ENCODE data around the gene NCKAP5. TPM values are rescaled to one million over a fixed set of nuclear protein-coding genes. Genes with fewer than 3 reads are reported as not detected.

Gene NCKAP5
- total RNA-seq, 1 donor from 2014 or later = 2.8 TPM

DNA sequence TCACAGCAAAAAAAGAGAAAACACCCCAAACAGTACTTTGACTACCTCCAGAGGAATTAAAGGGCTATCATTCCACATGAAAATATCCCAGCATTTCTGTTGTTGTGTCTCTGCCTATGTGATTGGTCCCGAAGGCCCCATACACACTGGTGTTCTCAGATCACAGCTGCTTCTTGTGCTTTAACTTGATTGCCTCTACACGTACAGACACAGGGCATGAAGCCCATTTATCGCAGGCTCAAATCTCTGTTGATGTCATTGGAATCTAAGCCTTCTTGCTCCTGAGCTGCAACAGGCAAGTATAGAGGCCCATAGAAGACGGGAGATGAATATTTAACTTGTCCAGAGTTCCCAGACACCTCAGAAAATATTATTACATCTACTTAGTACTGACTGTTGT, 405.2 kb downstream of the NCKAP5 start:
- intact Hi-C loops (cut with micrococcal nuclease) = no loop called here
- ATAC-seq (no peak), DNase-seq (no peak)

DNA sequence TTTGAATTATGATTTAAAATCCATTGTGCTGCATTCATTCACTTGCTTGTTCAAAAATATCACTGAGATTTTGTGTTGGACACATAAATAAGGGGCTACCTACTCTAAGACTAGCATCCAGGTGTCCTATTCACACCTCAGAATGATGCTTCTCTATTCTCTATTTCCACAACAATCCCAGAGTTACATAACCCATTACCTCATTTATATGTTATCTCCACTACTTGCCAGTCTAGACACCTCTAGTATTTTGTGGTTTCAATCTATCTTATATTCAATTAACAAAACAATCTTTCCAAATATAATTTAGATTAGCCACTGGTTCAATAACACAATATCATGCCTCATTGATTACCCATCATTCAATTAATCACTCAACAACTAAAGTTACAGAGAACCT, 409.8 kb downstream of the NCKAP5 start:
- intact Hi-C loops (cut with micrococcal nuclease) = no loop called here
- DNase-seq (no peak), ATAC-seq (no peak)

DNA sequence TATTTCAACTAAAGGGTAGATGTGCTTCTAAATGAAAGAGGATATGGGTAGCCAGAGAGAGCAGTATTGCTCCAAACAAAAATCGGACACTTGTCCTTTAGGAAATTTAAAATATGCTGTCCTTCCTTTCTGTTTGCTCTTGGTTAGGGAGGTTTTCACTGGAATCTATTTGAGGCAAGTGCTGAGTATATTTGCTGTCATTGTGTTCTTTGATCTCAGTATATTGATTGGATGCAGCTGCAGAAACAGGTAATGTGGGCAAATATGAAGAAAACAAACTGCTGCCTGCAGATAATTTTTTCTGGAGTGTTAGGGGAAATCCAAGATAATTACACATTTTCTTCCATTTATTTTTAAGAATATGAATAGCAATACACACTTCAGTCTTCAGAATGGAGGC, 410.2 kb downstream of the NCKAP5 start:
- intact Hi-C loops (cut with micrococcal nuclease) = no loop called here
- DNase-seq = no peak
- no peak for ATAC-seq

DNA sequence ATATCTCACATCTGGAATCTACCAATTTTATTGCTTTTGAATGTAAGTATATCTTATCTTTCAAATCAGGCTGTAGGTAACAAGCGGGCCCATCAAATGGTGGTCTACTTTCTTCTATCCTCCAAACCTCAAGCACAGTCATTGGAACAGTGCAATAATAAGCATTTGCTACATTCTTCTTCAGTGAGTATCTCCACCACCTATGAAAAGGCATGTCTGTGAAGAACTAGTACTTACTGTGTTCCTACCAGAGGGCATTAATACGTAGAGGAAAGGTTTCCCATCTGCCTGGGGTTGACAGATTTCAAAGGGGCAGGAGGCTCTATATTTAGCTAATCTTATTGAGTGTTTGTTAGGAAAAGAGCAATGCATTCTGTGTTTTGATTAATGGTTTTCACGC, 411.1 kb downstream of the NCKAP5 start:
- intact Hi-C loops (cut with micrococcal nuclease) = no loop called here
- ATAC-seq (no peak), DNase-seq (no peak)

DNA sequence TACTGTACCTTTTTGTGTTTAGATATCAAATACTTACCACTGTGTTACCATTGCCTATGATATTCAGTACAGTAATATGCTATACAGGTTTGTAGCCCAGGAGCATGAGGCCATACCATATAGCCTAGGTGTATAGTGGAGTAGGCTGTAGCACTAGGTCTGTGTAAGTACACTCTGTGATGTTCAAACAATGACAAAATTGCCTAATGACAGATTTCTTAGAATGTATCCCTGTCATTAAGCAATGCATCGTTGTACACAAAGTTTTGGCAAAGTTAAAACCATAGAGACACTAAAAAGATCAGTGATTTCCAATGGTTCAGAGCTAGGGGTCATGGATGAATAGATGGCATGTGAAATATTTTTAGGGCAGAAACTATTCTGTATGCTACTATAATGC, 415.5 kb downstream of the NCKAP5 start:
- ATAC-seq = no peak
- intact Hi-C loops (cut with micrococcal nuclease) = no loop called here
- DNase-seq = no peak

DNA sequence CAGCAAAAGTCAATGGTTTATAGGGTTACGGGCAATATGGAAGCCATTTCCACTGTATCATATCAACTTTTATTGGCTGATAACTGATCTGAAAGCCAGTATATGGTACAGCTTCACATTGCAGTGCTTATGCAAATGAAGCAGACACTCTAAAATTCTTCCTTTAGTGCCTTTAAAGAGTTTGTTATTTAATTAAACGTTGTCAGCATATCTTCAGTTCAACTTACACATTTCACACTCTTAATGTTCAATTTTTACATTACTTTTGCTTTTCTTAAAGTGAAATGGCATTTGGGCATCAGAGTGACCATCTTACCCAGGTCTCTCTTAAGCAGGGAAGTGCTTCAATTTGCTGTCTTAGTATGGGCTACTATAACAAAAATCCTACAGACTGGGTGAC, 420.1 kb downstream of the NCKAP5 start:
- intact Hi-C loops (cut with micrococcal nuclease) = no loop called here
- DNase-seq (no peak), ATAC-seq (no peak)

DNA sequence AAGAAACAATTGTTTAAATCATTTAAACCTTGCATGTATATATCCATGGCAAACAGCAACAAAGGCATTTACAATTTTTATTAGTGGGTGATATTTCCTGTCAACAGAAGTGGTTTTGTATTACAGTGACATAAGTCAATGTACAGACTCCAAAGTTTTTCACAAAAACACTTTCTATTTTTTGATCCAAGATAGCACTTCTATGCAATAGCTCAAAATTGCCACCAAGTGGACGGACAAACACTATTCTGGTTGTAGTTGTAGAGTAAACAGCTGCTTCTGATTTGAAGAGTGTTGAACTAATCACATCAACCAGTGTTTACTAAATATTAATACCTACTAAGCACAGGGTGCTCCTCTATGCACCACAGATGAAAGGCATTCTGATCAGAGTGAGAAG, 421.4 kb downstream of the NCKAP5 start:
- DNase-seq (no peak), ATAC-seq (no peak)
- intact Hi-C loops (cut with micrococcal nuclease) = no loop called here

DNA sequence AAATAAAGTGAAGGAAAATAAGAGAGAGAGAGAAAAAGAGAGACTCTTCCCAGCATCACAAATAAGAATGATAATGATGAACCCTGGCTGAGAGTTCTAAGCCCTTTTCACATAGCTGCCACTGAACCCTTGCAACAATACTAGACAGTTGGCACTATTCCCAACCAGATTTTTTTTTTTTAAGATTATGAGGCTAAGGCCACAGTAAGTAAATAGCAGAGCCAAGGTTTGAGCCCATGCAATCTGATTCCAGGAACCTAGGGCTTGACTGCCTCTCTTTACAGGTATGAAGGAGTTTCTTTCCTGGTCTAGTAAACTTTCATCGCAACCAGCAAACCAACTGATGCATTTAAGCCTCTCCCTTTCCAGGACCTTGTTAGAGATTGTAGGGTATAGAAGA, 424.6 kb downstream of the NCKAP5 start:
- no peak for DNase-seq
- ATAC-seq = no peak
- intact Hi-C loops (cut with micrococcal nuclease) = no loop called here

DNA sequence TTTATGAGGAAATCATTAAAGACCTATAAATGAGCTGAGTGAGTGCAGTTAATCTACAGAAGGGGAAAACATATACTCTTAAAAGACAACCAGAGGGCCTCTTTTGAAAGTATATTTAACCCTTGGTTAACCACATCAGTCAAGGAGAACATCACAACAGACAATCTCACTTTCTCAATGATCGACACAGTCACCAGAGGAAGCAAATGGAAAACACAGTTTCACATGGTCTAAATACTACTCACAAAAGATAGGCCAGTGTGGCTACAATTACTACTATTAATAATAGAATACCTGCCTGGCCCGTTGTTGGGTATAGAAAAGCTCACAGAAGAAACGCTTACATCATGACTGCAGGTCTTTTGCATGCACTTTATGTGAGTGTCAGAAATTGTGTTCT, 426.2 kb downstream of the NCKAP5 start:
- intact Hi-C loops (cut with micrococcal nuclease) = no loop called here
- ATAC-seq (no peak), DNase-seq (no peak)

DNA sequence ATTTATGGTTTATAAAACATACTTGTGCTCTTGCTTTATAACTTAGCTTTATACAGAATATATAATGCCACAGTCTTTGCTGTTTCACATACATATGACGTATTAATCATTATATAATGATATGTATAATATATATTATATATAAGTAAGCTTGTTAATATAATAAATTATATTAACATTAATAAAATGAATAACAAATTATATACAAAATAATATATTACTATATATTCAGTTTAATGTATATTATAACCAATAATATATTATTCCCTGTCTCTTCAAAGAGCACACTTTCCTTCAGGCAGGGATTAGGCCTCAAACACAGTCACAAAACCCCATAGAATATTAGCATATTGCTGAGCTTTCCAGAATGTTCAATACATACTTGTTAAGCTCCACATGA, 427.6 kb downstream of the NCKAP5 start:
- intact Hi-C loops (cut with micrococcal nuclease) = no loop called here
- ATAC-seq (no peak), DNase-seq (no peak)

DNA sequence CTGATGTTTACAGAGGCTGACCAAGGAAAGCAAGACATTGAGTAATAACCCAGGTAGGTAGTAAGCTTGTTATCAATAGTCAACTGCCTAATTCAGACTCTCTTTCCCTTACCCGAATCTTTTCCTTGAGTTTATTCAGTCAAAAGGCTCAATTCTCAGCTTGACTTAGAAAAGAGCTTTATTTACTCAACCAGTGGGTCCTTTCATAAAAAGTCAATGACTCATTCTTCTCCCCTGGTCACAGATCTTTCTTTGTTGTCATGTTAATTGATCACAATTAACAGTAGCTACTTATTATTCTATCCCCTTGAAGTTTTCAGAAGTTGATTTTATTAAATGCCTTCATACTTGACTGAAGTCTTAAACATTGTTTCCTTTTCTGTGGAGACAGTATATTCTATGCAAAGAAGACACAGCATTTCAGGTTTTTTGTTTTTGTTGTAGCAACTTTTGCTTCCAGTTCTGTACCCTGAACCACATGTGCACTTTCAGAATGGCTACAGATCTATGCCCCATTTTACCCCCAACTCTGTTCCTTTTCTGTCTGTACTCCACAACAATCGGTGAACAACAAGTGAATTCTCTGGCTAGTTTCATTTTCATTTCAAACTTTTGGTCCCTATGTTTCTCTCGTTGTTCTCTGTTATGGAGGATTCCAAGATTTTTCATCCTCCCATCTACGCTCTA, 428.3 kb downstream of the NCKAP5 start:
- ATAC-seq (no peak), DNase-seq (no peak)
- intact Hi-C loops (cut with micrococcal nuclease) = no loop called here

DNA sequence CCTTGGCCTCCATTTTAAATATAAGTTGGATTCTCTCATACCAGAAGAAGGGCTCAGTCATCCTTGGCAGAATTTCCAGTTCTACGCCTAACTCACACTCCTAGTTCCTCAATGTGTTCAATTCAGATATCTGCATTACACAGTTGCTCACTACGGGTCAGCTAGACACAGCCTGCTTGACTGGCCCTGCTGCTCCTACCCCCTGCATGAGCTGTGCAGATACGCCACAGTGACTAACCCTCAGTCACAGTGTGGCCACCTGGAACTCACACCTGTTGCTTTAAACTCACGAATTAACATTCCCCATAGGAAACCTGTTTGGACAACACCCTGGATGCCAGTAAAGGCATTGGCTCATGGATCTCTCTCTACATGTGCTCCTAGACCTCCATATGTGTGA, 429.6 kb downstream of the NCKAP5 start:
- DNase-seq = no peak
- intact Hi-C loops (cut with micrococcal nuclease) = no loop called here
- no peak for ATAC-seq

DNA sequence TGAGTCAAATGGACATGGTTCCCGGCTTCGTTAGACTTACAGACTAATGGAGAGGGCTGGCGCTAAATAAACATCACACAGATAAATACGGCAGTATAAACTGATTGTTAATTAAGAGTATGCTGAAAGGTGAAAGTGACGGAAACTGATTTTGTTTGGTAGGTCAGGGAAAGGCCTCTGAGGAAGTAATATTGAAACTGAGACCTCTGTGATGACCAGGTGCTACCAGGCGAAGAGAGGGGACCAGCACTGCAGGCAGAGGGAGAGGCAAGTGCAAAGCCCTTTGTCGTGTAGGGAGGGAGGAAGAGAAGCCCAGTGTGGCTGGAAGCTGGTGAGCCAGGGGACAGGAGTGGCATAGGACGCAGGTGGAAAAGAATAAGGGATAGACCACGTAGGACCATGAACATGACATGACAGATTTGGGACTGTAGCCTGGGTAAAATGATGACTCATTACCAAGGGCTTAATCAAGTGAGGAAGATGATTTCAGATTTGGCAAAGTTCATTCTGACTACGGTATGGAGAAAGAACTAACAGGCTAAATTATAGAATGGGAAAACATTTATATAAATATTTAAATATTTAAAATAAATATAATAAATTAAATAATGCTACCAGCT, 433.1 kb downstream of the NCKAP5 start:
- DNase-seq = no peak
- intact Hi-C loops (cut with micrococcal nuclease) = no loop called here
- no peak for ATAC-seq

DNA sequence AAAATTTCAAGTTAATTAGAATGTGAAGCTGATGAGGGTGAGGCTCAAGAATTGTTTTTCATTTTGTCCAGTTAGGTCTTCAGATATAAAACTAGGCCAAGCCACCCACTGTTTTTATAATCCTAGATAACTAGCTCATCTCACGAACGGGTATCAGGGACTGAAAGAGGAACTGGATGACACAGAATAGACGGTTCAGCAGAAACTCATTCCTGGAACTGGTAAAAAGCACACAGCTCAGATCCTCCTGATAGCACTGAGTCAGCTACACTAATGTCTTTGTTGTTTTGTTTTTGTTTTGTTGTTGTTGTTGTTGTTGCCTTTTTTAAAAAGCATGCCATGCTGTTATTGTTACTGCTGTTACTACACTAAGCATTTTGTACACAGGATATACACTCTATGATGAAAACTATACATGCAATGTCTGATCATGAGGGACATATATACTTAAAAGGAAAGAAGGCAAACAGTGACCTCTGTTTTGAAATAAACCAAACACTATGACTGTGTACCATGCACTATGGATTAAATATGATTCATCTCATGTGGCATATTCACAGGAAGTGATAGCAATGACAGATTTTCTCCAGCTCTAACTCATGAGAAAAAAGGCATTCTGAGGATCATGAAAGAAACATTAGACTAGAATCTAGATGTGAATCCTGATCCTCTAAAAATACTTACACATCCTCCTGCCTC, 437.6 kb downstream of the NCKAP5 start:
- intact Hi-C loops (cut with micrococcal nuclease) = no loop called here
- DNase-seq (no peak), ATAC-seq (no peak)

DNA sequence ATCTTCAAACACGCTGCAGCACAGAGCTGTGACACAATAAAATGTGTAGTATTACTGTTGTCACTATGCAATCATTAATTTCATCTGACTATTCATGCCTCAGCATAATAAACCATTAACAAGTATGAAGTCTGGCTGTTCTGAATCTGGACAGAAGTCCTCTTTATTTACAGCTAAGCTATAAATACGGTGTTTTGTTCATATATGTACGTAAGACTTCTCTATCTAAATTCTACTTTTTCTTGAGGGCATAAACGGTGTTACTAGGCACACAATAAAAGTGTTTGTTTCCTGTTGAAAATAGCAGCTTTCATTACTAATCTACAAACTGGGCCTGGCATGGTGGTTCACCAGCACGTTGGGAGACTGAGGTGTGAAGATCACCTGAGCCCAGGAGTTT, 443.8 kb downstream of the NCKAP5 start:
- intact Hi-C loops (cut with micrococcal nuclease) = no loop called here

DNA sequence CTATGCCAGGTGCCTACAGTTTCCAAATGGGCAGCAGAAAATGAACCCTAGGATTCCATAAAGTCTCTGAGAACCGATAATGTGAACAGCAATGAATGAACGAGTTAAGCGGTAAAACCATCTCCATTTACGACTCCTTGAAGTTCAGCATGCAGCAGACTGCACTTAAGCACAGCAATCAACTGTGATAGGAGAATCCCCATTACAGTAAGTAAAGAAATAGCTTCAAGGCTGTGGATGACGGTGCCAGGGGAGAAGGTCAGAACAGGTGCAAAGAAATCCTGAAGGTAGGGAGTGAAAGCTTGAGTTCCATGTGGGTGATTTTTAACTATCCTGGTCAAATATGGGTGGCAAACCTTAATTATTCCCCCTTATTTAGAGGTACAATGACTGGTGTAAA, 444.4 kb downstream of the NCKAP5 start:
- no peak for ATAC-seq
- no peak for DNase-seq
- intact Hi-C loops (cut with micrococcal nuclease) = no loop called here

More for the DNA sequence above, 443.8 kb downstream of the NCKAP5 start:
- ATAC-seq = no peak
- no peak for DNase-seq

DNA sequence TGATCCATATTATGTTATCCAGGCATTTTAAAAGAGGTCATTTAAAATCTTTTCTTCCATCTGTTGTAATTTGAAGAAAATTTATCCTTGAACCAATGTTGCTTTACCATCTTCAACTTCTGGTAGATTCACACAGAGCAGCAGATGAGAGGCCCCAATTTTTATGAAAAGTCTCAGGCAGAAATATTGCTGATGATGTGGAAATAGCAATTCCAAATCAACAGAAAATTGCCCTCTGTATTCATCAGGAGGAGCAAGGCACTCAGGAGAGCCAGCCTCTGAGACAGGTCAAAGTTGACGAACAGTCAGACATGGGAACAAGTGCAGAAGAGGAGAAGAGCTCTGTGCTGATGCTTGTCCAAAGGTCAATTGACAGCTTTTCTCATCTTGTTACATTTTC, 444.9 kb downstream of the NCKAP5 start:
- intact Hi-C loops (cut with micrococcal nuclease) = no loop called here
- DNase-seq (no peak), ATAC-seq (no peak)

DNA sequence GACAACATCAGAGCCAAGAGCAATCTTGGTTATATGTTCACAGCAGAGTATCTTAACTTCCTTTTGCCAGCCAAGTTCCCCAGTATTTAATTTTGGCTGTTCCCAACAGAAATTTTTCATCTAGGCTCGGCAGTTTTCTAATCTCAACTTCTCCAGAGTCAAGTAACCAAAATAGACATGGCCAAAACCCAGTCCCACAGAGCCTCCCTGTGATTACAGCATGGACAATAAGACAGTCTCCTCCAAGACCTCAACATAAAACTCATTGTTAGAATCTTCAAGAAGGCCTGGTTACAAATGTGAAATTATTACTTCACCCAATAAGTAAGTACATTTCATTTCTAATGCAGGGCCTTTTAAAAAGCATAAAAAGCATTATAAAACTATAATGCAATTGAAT, 445.7 kb downstream of the NCKAP5 start:
- no peak for DNase-seq
- intact Hi-C loops (cut with micrococcal nuclease) = no loop called here
- ATAC-seq = peak; percentile 51

DNA sequence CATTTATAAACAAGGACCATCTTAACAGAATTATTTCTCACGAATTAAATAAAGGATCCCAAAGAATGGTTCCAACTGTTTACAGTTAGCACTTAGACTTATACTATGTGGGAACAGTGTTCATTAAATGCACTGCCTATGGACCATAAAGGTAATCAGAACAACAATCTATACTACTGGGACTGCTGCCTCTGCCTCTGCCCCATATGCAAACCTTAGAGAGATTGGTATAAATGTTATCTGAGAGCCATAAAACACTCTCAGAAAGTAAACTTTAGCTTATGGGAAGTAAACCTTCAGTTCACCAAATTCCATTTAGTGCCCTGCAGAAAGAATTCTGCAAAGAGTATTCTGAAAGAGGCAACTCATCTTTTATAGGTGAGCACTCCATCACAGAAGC, 448.0 kb downstream of the NCKAP5 start:
- ATAC-seq = no peak
- intact Hi-C loops (cut with micrococcal nuclease) = no loop called here
- no peak for DNase-seq

DNA sequence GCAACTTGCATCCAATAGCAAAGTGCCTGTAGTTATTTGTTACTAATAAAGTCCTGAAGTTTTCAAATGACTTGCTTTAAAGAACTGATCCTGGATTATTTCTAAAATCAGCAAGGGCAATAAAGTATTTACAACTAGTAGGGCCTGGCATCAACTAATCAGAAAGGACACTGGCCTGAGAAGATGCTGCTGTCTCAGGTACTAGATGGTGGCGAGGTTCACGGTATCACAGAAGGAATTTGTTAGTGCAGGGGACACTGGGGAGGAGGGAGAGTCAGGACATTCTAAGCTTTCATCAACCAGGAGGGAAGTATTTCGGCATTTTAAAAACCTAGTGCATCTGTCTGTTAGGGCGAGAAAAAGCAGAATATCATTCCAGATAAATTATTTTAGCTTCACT, 458.1 kb downstream of the NCKAP5 start:
- ATAC-seq = no peak
- no peak for DNase-seq
- intact Hi-C loops (cut with micrococcal nuclease) = no loop called here

DNA sequence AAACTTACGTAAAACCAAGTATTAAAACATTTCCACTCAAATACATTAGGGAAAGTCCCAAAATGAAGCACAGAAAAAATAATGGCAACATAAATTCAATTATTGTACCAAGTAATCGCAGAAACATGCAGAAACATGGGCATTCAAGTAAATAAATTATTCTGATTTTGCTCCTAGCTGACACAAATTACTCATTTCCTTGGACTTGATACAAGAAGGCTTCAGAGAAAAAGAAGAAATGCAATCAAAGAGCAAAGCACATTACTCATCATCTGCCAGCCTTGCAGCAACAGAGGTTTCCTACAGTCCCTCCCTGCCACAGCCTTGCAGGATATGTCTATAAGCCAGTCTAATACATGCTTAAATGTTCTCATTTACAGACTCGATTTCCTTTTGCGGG, 458.5 kb downstream of the NCKAP5 start:
- ATAC-seq (no peak), DNase-seq (no peak)
- intact Hi-C loops (cut with micrococcal nuclease) = no loop called here
